Stimulated activated CD8-positive, alpha-beta memory T cell treated with anti-CD3 and anti-CD28 coated beads, Interleukin-15, amount 100 ng/mL, for 48 hours (primary cell): ENCODE data around the gene IQCF5.
"Not testable (repeated sequence)": the region's sequence is repeated elsewhere in the genome, so short reads cannot be mapped to it uniquely, and the experiment has no call there.

Source experiments
- DNase-seq, 2 donors: peaks; one replicate each; pipeline ENCODE4 v3.0.0-alpha.2; 2020; ENCODE audit warnings: low read depth in 2 of 2

Gene IQCF5

DNA sequence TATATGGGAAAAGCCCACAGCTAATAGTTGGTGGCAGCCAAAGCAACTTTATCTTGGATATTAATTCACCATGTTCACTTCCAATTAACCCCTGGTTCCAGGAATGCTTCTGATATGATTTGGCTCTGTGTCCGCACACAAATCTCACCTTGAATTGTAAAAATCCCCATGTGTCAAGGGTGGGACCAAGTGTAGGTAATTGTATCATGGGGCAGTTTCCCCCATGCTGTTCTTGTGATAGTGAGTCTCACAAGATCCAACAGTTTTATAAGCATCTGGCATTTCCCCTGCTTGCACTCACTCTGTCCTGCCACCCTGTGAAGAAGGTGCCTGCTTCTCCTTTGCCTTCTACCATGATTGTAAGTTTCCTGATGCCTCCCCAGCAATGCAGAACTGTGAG lies 6.5 kb downstream of the IQCF5 start:
- not testable (repeated sequence) for DNase-seq

DNA sequence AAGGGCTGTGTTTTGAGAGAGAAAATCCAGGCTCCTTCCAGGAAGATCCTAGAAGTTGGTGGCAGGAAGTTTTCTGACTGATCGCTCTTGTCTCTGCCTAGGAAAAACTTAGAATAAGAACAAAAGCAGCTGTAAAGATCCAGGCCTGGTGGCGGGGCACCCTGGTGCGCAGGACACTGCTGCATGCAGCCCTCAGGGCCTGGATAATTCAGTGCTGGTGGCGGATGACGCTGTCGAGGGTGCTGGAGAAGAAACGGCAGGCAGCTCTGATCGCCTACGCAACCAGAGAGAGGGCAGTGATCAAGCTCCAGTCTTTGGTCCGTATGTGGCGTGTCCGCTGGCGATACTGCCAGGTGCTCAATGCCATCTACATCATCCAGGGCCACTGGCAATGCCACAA lies 12.5 kb downstream of the IQCF5 start:
- DNase-seq, result no peak

DNA sequence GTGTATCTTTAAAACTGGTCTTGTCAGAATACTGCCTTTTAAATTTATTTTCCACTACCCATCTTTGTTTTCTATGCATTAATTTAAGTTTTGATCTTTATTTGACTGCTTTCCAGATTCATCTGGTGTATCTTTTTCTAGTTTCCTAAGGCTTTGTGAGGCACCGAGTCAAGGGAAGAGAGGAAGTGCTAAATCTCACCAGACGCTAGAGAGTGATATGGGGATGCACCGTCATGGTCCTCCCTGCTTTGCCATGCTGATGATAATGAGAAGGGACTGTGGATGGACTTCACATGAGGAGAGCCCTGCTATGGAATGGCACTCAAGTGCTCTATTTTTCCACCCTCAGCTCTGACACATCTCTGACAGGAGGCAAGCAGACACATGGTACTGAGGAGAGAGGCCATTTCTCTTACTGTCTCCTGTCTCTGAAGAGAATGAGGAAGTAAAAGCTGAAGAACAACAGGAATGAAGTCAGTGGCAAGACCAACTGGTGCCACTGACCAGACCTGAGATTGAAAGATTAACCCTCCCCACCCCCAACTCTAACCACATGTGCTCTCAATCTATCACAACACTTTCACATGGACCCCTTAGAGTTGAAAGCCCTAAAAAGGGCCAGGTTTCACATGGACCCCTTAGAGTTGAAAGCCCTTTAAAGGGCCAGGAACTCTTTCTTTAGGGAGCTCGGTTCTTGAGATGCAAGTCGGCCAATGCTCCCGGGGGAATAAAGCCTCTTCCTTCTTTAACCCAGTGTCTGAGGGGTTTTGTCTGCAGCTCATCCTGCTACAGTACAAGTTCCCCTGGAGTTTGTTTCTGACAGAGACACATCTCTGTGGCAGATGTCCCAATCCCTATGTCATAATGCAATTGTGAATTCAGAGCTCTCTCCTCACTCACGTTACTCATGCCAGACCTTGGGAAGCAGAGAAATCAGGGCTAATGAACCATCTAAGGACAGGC lies 14.4 kb downstream of the IQCF5 start, which contains the start of gene IQCF2:
Gene IQCF2 (plus strand): TSS at position 913 of the 963 bp plus-strand sequence. CDS start 52 bp downstream, outside the sequence.
- no peak for DNase-seq

DNA sequence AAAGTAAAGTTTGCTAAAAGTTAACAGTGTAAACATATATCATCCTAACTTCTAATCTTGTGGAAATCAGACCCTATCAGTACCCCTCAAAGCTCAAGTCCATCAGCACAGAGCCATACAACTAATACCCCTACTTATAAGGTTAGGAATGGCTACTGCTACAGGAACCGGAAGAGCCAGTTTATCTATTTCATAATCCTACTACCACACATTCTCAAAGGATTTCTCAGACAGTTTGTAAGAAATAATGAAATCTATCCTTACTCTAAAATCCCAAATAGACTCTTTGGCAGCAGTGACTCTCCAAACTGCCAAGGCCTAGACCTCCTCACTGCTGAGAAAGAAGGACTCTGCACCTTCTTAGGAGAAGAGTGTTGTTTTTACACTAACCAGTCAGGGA lies 20.0 kb downstream of the IQCF5 start:
- not testable (repeated sequence) for DNase-seq

DNA sequence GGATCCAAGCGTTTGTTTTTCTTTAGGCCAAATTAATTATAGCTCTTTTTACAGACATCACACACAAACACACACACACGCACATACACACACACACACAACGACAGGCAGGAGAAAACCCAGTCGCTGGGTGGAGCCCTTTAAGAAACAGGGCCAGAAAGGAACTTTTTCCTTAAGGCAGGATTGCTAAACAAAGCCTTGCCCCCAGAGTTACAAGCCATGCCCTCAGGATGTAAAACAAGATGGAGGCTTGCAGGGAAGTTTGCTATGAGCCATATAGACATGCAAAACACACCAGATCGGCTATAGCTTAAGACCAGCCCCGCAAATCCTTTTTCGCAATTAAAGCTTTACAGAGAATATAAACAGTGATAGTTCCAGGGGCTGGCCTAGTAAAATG lies 30.3 kb downstream of the IQCF5 start:
- no peak for DNase-seq

DNA sequence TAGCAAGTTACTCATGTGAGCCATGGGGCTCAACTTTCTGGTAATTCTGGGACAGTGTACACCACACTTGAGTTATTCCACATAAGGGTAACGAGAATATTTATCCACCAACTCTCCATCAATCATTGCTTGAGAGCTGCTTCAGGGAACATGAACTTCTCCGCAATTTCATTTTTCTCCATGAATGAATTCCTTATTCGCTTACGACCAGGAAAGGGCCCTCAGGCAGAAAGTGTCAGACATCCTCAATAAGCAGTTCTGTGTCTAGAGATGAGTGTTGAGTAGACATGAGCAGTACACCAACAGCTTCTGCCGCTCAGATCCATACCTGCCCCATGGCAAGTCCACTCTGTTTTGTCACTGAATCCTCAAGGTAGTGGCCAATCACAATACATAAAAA lies 38.8 kb downstream of the IQCF5 start:
- no peak for DNase-seq

DNA sequence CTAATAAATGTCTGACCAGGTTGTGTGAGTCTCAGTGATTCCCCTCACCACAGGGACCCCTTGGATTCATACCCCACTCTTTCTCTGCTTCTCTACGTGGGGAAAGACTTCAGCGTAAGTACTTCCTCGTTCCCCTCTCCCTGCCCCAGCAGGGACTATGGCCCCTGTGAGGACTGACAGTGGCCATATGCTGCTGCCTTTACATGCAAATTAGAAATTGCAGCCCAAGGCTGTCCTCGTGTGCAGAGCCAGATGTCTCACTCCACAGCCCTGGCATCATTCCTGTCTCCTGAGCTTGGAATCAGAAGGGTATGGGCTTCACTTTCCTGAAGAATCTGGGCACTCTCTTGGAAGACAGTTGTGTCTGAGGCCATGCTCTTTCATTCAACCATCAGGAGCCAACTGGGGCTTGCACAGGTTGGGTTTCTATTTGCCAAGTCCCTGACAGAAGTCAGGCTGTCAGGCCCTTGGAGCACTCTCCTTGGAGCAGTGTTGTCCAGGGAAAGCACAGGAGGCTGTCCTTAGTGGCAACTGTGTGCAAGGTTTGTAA lies 44.5 kb downstream of the IQCF5 start:
- no peak for DNase-seq

DNA sequence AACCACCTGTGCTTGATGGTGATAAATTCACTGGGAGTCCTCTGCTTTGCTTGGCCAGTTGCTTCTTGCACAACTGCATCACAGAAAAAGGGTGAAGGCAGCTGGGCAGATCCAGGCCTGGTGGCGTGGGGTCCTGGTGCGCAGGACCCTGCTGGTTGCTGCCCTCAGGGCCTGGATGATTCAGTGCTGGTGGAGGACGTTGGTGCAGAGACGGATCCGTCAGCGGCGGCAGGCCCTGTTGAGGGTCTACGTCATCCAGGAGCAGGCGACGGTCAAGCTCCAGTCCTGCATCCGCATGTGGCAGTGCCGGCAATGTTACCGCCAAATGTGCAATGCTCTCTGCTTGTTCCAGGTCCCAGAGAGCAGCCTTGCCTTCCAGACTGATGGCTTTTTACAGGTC lies 45.1 kb downstream of the IQCF5 start:
- no peak for DNase-seq

DNA sequence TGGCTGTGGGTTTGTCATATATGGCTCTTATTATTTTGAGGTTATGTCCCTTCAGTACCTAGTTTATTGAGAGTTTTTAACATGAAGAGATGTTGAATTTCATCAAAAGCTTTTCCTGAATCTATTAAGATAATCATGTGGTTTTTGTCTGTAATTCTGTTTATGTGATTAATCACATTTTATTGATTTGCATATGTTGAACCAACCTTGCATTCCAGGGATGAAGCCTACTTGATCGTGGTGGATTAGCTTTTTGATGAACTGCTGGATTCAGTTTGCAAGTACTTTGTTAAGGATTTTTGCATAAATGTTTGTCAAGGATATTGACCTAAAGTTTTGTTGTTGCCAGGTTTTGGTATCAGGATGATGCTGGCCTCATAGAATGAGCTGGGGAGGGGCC lies 47.1 kb downstream of the IQCF5 start:
- no peak for DNase-seq
